OCI-LY7 (cell line): Measurements from ENCODE around the gene ESD. TPM values are rescaled to one million over a fixed set of nuclear protein-coding genes. Genes with fewer than 3 reads are reported as not detected.
A peak's percentile ranks its signal among the peaks of the same experiment; 100 is the strongest.

Experiments used
- BruUV-seq: library from RNA; stranded (reverse); fragments of 400-500 nt; replicated peaks from 2 replicates; lab custom pipeline; 2021; lab: Mats Ljungman, UMichigan
- CTCF ChIA-PET: fragments of 300-600 bp; sonication (Branson Sonifier 250); formaldehyde crosslinking; loops from one replicate; lab custom pipeline; 2022; ENCODE audit warnings: antibody characterized with exemption; ENCODE audit not compliant: unreplicated experiment; lab: Charles Lee
- POLR2A ChIA-PET: fragments of 300-600 bp; sonication (Branson Sonifier 250); formaldehyde crosslinking; loops from one replicate; lab custom pipeline; 2022; ENCODE audit warnings: antibody characterized with exemption; lab: Charles Lee
- DNase-seq: peaks from one replicate; pipeline ENCODE4 v3.0.0-alpha.2; 2015; ENCODE audit warnings: low spot score
- H2AFZ ChIP-seq: fragments of 200-600 bp; sonication (generic), shearing (Covaris generic); 2 replicates; pipeline ENCODE4 v1.6.1; 2014; ENCODE audit warnings: mild to moderate bottlenecking, antibody characterized with exemption, low read length, moderate library complexity
- H3K27ac ChIP-seq: fragments of 200-600 bp; sonication (generic); 2 replicates; pipeline ENCODE4 v1.5.1; 2014; ENCODE audit warnings: mixed run types, low read depth, mild to moderate bottlenecking, moderate library complexity, low read length, inconsistent platforms; ENCODE audit not compliant: poor library complexity, severe bottlenecking
- H3K36me3 ChIP-seq: fragments of 200-600 bp; sonication (generic); 2 replicates; pipeline ENCODE4 v1.6.1; 2014; ENCODE audit warnings: mild to moderate bottlenecking, antibody characterized with exemption, low read length, moderate library complexity, mixed read lengths; ENCODE audit not compliant: insufficient read depth
- H3K4me1 ChIP-seq: fragments of 200-600 bp; sonication (generic); 2 replicates; pipeline ENCODE4 v1.5.1; 2014; ENCODE audit warnings: mild to moderate bottlenecking, low read length; ENCODE audit not compliant: insufficient read depth, poor library complexity, severe bottlenecking
- H3K4me2 ChIP-seq: fragments of 200-600 bp; sonication (generic); 2 replicates; pipeline ENCODE4 v1.6.1; 2014; ENCODE audit warnings: mild to moderate bottlenecking, low read length
- H3K4me3 ChIP-seq: fragments of 200-600 bp; sonication (generic); 2 replicates; pipeline ENCODE4 v1.5.1; 2014; ENCODE audit warnings: mild to moderate bottlenecking, low read depth, low read length; ENCODE audit not compliant: poor library complexity, severe bottlenecking
- H3K79me2 ChIP-seq: fragments of 200-600 bp; sonication (generic); 2 replicates; pipeline ENCODE4 v1.6.1; 2016; ENCODE audit warnings: low read depth, mild to moderate bottlenecking, low read length, moderate library complexity, mixed read lengths; ENCODE audit not compliant: insufficient read depth
- H3K9me2 ChIP-seq: fragments of 200-600 bp; sonication (generic); 2 replicates; pipeline ENCODE4 v1.6.1; 2016; ENCODE audit warnings: mild to moderate bottlenecking, low read length, mixed read lengths; ENCODE audit not compliant: insufficient read depth
- H3K9me3 ChIP-seq: fragments of 200-600 bp; sonication (generic); 2 replicates; pipeline ENCODE4 v1.6.1; 2014; ENCODE audit warnings: mild to moderate bottlenecking, mixed run types, low read length, mixed read lengths
- H4K20me1 ChIP-seq: fragments of 200-600 bp; sonication (generic); 2 replicates; pipeline ENCODE4 v1.6.1; 2014; ENCODE audit warnings: mild to moderate bottlenecking, antibody characterized with exemption, low read length, moderate library complexity, mixed read lengths; ENCODE audit not compliant: insufficient read depth
- EZH2phosphoT487 ChIP-seq: fragments of 200-600 bp; sonication (generic); IDR thresholded peaks from 2 replicates; pipeline ENCODE4 v1.6.1; 2018; ENCODE audit warnings: low read depth, borderline replicate concordance, mild to moderate bottlenecking, mixed run types, antibody characterized with exemption, low read length, moderate library complexity, mixed read lengths
- intact Hi-C: fragments of 100-400 bp; cut with micrococcal nuclease; formaldehyde crosslinking; loops from one replicate; pipeline ENCODE4 v1.10.0; 2022; ENCODE audit not compliant: unreplicated experiment
- total RNA-seq, 2 experiments: library from RNA; depleted of rRNA in 1 of 2; stranded (reverse); fragments of >200 nt in 1 of 2; shearing (Covaris generic) in 1 of 2; gene quantifications; 2 replicates each; pipeline ENCODE4 v1.2.3, GENCODE V29; 2014 to 2022
- TF ChIP-seq, protein P1 (sequence below): fragments of 200-600 bp; sonication (generic); conservative IDR thresholded peaks from 2 replicates; pipeline ENCODE4 v1.5.1; 2014; ENCODE audit warnings: mild to moderate bottlenecking, antibody characterized with exemption, low read length, moderate library complexity, mixed read lengths

The ESD gene
- total RNA-seq, 2 experiments from 2014 or later: 41.6 to 48.0 TPM

DNA sequence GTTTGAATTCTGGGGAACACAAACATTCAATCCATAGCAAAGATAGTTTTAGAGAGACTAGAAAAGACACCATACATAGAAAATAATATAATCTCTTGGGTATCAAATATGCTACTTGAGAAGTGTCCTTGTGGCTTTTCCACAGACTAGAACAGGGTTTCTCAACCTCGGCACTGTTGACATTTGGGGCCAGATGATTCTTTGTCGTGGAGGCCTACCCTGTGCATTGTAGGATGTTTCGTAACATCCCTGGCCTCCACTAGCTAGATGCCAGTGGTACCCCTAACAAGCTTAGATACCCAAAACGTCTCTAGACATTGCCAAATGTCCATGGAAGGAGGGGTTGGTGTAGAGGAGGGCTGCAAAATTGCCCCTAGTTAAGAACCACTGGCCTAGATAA is 2.2 kb upstream of the ESD start:
- intact Hi-C loops: no loop called here
- Histone ChIP-seq H3K9me3 (no peaks in the 10 kb centered on the region), H3K4me1 (peaks cover 17% of the 10 kb centered on the region), H2AFZ (no peak overlapping the region), H3K36me3 (no peaks in the 10 kb centered on the region), H3K27ac (no peak overlapping the region), H3K4me3 (no peak overlapping the region), H3K9me2 (no peaks in the 10 kb centered on the region), H4K20me1 (no peaks in the 10 kb centered on the region), H3K4me2 (no peak overlapping the region), H3K79me2 (peaks cover 14% of the 10 kb centered on the region; the same call in 1 of the 2 replicates)
- ChIA-PET POLR2A (interaction anchor here (0.6 kb wide), 1 partner anchor 1921 kb away, joined by 4 read pairs; no protein-coding TSS in a partner anchor), CTCF (interaction anchor here (0.6 kb wide), 1 partner anchor 874 kb away, joined by 3 read pairs; no protein-coding TSS in a partner anchor)
- BruUV-seq: no TSS peak
- no peak for DNase-seq
- TF ChIP-seq, protein P1, sequence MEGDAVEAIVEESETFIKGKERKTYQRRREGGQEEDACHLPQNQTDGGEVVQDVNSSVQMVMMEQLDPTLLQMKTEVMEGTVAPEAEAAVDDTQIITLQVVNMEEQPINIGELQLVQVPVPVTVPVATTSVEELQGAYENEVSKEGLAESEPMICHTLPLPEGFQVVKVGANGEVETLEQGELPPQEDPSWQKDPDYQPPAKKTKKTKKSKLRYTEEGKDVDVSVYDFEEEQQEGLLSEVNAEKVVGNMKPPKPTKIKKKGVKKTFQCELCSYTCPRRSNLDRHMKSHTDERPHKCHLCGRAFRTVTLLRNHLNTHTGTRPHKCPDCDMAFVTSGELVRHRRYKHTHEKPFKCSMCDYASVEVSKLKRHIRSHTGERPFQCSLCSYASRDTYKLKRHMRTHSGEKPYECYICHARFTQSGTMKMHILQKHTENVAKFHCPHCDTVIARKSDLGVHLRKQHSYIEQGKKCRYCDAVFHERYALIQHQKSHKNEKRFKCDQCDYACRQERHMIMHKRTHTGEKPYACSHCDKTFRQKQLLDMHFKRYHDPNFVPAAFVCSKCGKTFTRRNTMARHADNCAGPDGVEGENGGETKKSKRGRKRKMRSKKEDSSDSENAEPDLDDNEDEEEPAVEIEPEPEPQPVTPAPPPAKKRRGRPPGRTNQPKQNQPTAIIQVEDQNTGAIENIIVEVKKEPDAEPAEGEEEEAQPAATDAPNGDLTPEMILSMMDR: no peak
- TF ChIP-seq EZH2phosphoT487: no peak

DNA sequence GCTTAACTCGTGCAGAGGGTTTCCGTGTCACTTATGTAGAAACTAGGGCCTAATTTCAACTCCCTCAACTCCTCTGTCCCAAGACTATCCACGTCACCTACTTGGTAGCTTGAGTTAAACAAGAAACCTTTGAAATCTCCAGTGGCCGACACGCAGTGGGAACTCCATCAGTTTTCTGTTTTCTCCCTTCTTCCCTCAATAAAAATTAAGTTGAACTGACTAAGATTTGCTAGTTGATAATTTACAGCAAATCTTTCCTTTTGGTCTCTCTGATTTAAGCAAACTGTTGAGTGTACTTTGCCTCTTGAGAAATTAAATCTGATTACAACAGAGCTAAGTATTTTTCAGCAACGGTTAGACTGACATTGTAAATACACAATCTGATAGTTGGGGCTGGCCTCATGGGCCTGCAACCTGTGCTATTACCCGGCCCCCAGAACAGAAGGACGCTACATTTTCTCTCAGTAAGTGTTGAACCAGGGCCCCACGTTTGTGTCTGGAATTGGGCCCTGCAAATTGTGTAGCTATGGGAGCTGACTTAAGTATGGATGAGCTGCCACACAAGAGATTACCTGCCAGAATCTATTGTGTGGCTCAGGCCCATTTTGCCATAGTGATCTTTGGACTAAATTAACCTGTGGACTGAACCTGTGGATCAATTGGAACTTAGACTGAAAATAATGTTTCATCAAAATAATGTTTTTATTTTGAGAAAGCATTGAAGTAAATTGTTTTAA is 708 bp upstream of the ESD start:
- H3K9me3 ChIP-seq: no peaks in the 10 kb centered on the region
- H3K4me2 ChIP-seq: peak overlapping the region; percentile 69
- intact Hi-C loops: no loop called here
- H3K79me2 ChIP-seq: peaks cover 14% of the 10 kb centered on the region; the same call in 1 of the 2 replicates
- no peaks in the 10 kb centered on the region for H3K9me2 ChIP-seq
- POLR2A ChIA-PET: interaction anchor here (0.7 to 0.8 kb wide), 2 partner anchors 12 to 1269 kb away, joined by 3 read pairs; no protein-coding TSS in a partner anchor
- no TSS peak for BruUV-seq
- CTCF ChIA-PET: no interaction called here
- peak overlapping the region; percentile 91 for H2AFZ ChIP-seq
- H4K20me1 ChIP-seq: no peaks in the 10 kb centered on the region
- peak overlapping the region; percentile 71 for H3K4me3 ChIP-seq
- no peaks in the 10 kb centered on the region for H3K36me3 ChIP-seq
- peaks cover 17% of the 10 kb centered on the region for H3K4me1 ChIP-seq
- TF ChIP-seq, protein P1: no peak
- TF ChIP-seq EZH2phosphoT487: no peak
- no peak overlapping the region for H3K27ac ChIP-seq
- no peak for DNase-seq

DNA sequence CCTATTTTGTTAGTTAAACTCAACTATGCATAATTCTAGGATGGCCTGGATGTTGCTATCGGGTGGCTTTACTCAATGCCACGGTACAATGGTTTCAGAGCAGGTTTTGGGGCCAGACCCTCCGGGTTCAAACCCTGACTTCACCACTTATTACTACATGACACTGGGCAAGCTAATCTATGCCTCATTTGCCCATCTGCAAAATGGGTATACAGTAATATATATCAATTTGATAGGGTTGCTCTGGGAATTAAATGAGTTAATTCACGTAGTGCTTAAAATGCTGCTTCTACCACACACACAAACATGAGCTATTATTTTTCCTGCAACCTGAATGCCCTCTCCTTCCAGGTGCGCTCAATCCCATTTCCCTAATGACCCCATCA is 839 bp downstream of the ESD start:
- Histone ChIP-seq H3K4me1 (peaks cover 17% of the 10 kb centered on the region), H3K4me3 (peak overlapping the region; percentile 71), H3K27ac (no peak overlapping the region), H3K36me3 (peaks cover 6% of the 10 kb centered on the region), H3K4me2 (peak overlapping the region; percentile 69), H4K20me1 (no peaks in the 10 kb centered on the region), H3K9me3 (no peaks in the 10 kb centered on the region), H3K9me2 (no peaks in the 10 kb centered on the region), H3K79me2 (peaks cover 14% of the 10 kb centered on the region; the same call in 1 of the 2 replicates), H2AFZ (peak overlapping the region; percentile 91; the same call in 1 of the 2 replicates)
- no peak for DNase-seq
- TF ChIP-seq, protein P1: no peak
- no peak for TF ChIP-seq EZH2phosphoT487
- TSS peak; percentile 74 for BruUV-seq
- POLR2A ChIA-PET: interaction anchor here (0.6 kb wide), 1 partner anchor 850 kb away, joined by 3 read pairs; no protein-coding TSS in a partner anchor
- intact Hi-C loops: no loop called here
- CTCF ChIA-PET: no interaction called here
